Central memory CD8-positive, alpha-beta T cell (primary cell): Measurements from ENCODE around the gene CCR5AS.

Source experiments
- ATAC-seq: fragments of 150-1000 bp; cut with Tn5 transposase; replicated peaks from 2 replicates; pipeline ENCODE4 v1.10.0; 2022; ENCODE audit warnings: mild to moderate bottlenecking, moderate FRiP score, moderate number of reproducible peaks; ENCODE audit not compliant: poor library complexity, severe bottlenecking; ENCODE audit errors: extremely low read depth
- DNase-seq, 2 donors: peaks; one replicate each; pipeline ENCODE4 v3.0.0; 2021; ENCODE audit warnings: low spot score in 2 of 2
- H3K27ac Mint-ChIP-seq: one replicate; pipeline ENCODE4 v1.8.0; 2022; ENCODE audit warnings: low read depth, mild to moderate bottlenecking, moderate library complexity, mixed read lengths
- H3K27me3 Mint-ChIP-seq: one replicate; pipeline ENCODE4 v1.8.0; 2022; ENCODE audit warnings: mixed read lengths
- H3K36me3 Mint-ChIP-seq: one replicate; pipeline ENCODE4 v1.8.0; 2022; ENCODE audit warnings: mild to moderate bottlenecking, moderate library complexity, mixed read lengths; ENCODE audit not compliant: insufficient read depth
- H3K4me1 Mint-ChIP-seq: one replicate; pipeline ENCODE4 v1.8.0; 2022; ENCODE audit warnings: mixed read lengths
- H3K4me3 Mint-ChIP-seq: one replicate; pipeline ENCODE4 v1.8.0; 2022; ENCODE audit warnings: mild to moderate bottlenecking, moderate library complexity, mixed read lengths
- H3K9me3 Mint-ChIP-seq: one replicate; pipeline ENCODE4 v1.8.0; 2022; ENCODE audit warnings: mixed read lengths

The CCR5AS gene

GRCh38 chr3:46406788-46407611 lies at the start of gene CCR5AS, which contains the start of gene CCRL2:
CCR5AS (minus strand) TSS chr3:46407066.
CCRL2 (plus strand) TSS chr3:46407259; CDS start chr3:46408080, 821 bp downstream.
- DNase-seq (peak; percentile 19 to 47), ATAC-seq (peak; percentile 91)
- H3K4me3 Mint-ChIP-seq, result peak within 1 kb of the TSS; percentile 86
- H3K36me3 Mint-ChIP-seq, result peaks cover 2% of the 10 kb centered on the region
- H3K27me3 Mint-ChIP-seq, result no peaks in the 10 kb centered on the region
- peaks cover 27% of the 10 kb centered on the region for H3K4me1 Mint-ChIP-seq
- no peaks in the 10 kb centered on the region for H3K9me3 Mint-ChIP-seq
- H3K27ac Mint-ChIP-seq, result peak within 1 kb of the TSS; percentile 99

- H3K27me3 Mint-ChIP-seq, result peaks cover 57% of the 10 kb centered on the region
- no peaks in the 10 kb centered on the region for H3K36me3 Mint-ChIP-seq
- H3K27ac Mint-ChIP-seq, result no peak overlapping the region
- H3K4me1 Mint-ChIP-seq, result no peaks in the 10 kb centered on the region
- DNase-seq (no peak), ATAC-seq (no peak)
- no peak overlapping the region for H3K4me3 Mint-ChIP-seq
- no peaks in the 10 kb centered on the region for H3K9me3 Mint-ChIP-seq
These were observed 49.3 kb upstream of the CCR5AS start for GRCh38 chr3:46456118-46456517.

- Mint-ChIP-seq H3K27me3 (peaks cover 51% of the 10 kb centered on the region), H3K4me1 (no peaks in the 10 kb centered on the region), H3K4me3 (no peak overlapping the region), H3K27ac (no peak overlapping the region), H3K9me3 (no peaks in the 10 kb centered on the region), H3K36me3 (no peaks in the 10 kb centered on the region)
- DNase-seq (no peak), ATAC-seq (no peak)
These were observed 48.6 kb upstream of the CCR5AS start for GRCh38 chr3:46455231-46456115.

GRCh38 chr3:46454606-46455005 lies 47.7 kb upstream of the CCR5AS start:
- Mint-ChIP-seq H3K9me3 (no peaks in the 10 kb centered on the region), H3K4me3 (no peak overlapping the region), H3K4me1 (no peaks in the 10 kb centered on the region), H3K36me3 (no peaks in the 10 kb centered on the region), H3K27me3 (peaks cover 42% of the 10 kb centered on the region), H3K27ac (no peak overlapping the region)
- no peak for DNase-seq
- no peak for ATAC-seq

GRCh38 chr3:46454209-46454595 lies 47.3 kb upstream of the CCR5AS start:
- no peaks in the 10 kb centered on the region for H3K4me1 Mint-ChIP-seq
- no peak overlapping the region for H3K27ac Mint-ChIP-seq
- peaks cover 38% of the 10 kb centered on the region for H3K27me3 Mint-ChIP-seq
- H3K4me3 Mint-ChIP-seq, result no peak overlapping the region
- DNase-seq (no peak), ATAC-seq (no peak)
- no peaks in the 10 kb centered on the region for H3K9me3 Mint-ChIP-seq
- H3K36me3 Mint-ChIP-seq, result no peaks in the 10 kb centered on the region

GRCh38 chr3:46453526-46454208 lies 46.8 kb upstream of the CCR5AS start:
- Mint-ChIP-seq H3K27ac (no peak overlapping the region), H3K36me3 (no peaks in the 10 kb centered on the region), H3K4me3 (no peak overlapping the region), H3K4me1 (no peaks in the 10 kb centered on the region), H3K9me3 (no peaks in the 10 kb centered on the region), H3K27me3 (peaks cover 36% of the 10 kb centered on the region)
- ATAC-seq (no peak), DNase-seq (no peak)

GRCh38 chr3:46449755-46450552 lies 43.1 kb upstream of the CCR5AS start:
- H3K4me1 Mint-ChIP-seq, result no peaks in the 10 kb centered on the region
- H3K36me3 Mint-ChIP-seq, result no peaks in the 10 kb centered on the region
- peaks cover 25% of the 10 kb centered on the region for H3K27me3 Mint-ChIP-seq
- DNase-seq (no peak), ATAC-seq (no peak)
- H3K9me3 Mint-ChIP-seq, result no peaks in the 10 kb centered on the region
- no peak overlapping the region for H3K27ac Mint-ChIP-seq
- H3K4me3 Mint-ChIP-seq, result no peak overlapping the region

- DNase-seq, result no peak
- Mint-ChIP-seq H3K4me1 (no peaks in the 10 kb centered on the region), H3K4me3 (no peak overlapping the region), H3K36me3 (no peaks in the 10 kb centered on the region), H3K9me3 (no peaks in the 10 kb centered on the region), H3K27ac (no peak overlapping the region), H3K27me3 (peaks cover 25% of the 10 kb centered on the region)
- ATAC-seq, result no peak
These were observed 41.9 kb upstream of the CCR5AS start for GRCh38 chr3:46448721-46449120.

GRCh38 chr3:46447228-46447985 lies 40.5 kb upstream of the CCR5AS start:
- H3K4me3 Mint-ChIP-seq, result no peak overlapping the region
- DNase-seq (no peak), ATAC-seq (no peak)
- no peaks in the 10 kb centered on the region for H3K9me3 Mint-ChIP-seq
- no peaks in the 10 kb centered on the region for H3K36me3 Mint-ChIP-seq
- peaks cover 14% of the 10 kb centered on the region for H3K27me3 Mint-ChIP-seq
- H3K4me1 Mint-ChIP-seq, result no peaks in the 10 kb centered on the region
- no peak overlapping the region for H3K27ac Mint-ChIP-seq

- no peak overlapping the region for H3K4me3 Mint-ChIP-seq
- no peak for ATAC-seq
- DNase-seq, result no peak
- no peaks in the 10 kb centered on the region for H3K27me3 Mint-ChIP-seq
- peaks cover 8% of the 10 kb centered on the region for H3K36me3 Mint-ChIP-seq
- peaks cover 20% of the 10 kb centered on the region for H3K4me1 Mint-ChIP-seq
- H3K9me3 Mint-ChIP-seq, result no peaks in the 10 kb centered on the region
- no peak overlapping the region for H3K27ac Mint-ChIP-seq
These were observed 36.0 kb upstream of the CCR5AS start for GRCh38 chr3:46442576-46443530.
